DOHH2 (cell line): Measurements from ENCODE around the gene DPYSL5.
"Not testable (repeated sequence)": the region's sequence is repeated elsewhere in the genome, so short reads cannot be mapped to it uniquely, and the experiment has no call there.

Source experiments
- H3F3A ChIP-seq: fragments of 200-600 bp; sonication (generic), shearing (Covaris generic); 2 replicates; pipeline ENCODE4 v1.6.0; 2016; ENCODE audit warnings: antibody characterized with exemption, mild to moderate bottlenecking; ENCODE audit not compliant: control insufficient read depth, insufficient read depth
- H3K27ac ChIP-seq: fragments of 200-600 bp; sonication (generic); 2 replicates; pipeline ENCODE4 v1.5.1; 2014; ENCODE audit warnings: low read depth, mild to moderate bottlenecking, low read length, moderate library complexity
- H3K27me3 ChIP-seq: fragments of 200-600 bp; sonication (generic); 2 replicates; pipeline ENCODE4 v1.6.1; 2014; ENCODE audit warnings: mild to moderate bottlenecking, low read length, mixed read lengths; ENCODE audit not compliant: control insufficient read depth
- H3K36me3 ChIP-seq: fragments of 200-600 bp; sonication (generic); 2 replicates; pipeline ENCODE4 v1.6.1; 2014; ENCODE audit warnings: mild to moderate bottlenecking, low read length, moderate library complexity, mixed read lengths; ENCODE audit not compliant: control insufficient read depth
- H3K4me1 ChIP-seq: fragments of 200-600 bp; sonication (generic); 2 replicates; pipeline ENCODE4 v1.6.1; 2014; ENCODE audit warnings: mild to moderate bottlenecking, low read length, mixed read lengths; ENCODE audit not compliant: control insufficient read depth
- H3K4me2 ChIP-seq: fragments of 200-600 bp; sonication (generic); 2 replicates; pipeline ENCODE4 v1.6.0; 2014; ENCODE audit warnings: mild to moderate bottlenecking, low read length, moderate library complexity
- H3K4me3 ChIP-seq: fragments of 200-600 bp; sonication (generic); 2 replicates; pipeline ENCODE4 v1.5.1; 2014; ENCODE audit warnings: mild to moderate bottlenecking, low read length, mixed read lengths
- H3K79me2 ChIP-seq: fragments of 200-600 bp; sonication (generic); 2 replicates; pipeline ENCODE4 v1.6.1; 2014; ENCODE audit warnings: mild to moderate bottlenecking, low read length, mixed read lengths; ENCODE audit not compliant: control insufficient read depth
- H3K9me2 ChIP-seq: fragments of 200-600 bp; sonication (generic); replicated peaks from 2 replicates; pipeline ENCODE4 v1.6.1; 2014; ENCODE audit warnings: mild to moderate bottlenecking, low read length, mixed read lengths; ENCODE audit not compliant: control insufficient read depth
- H3K9me3 ChIP-seq: fragments of 200-600 bp; sonication (generic); 2 replicates; pipeline ENCODE4 v1.6.1; 2014; ENCODE audit warnings: antibody characterized with exemption, low read length, mixed read lengths; ENCODE audit not compliant: control insufficient read depth, insufficient read depth
- H4K20me1 ChIP-seq: fragments of 200-600 bp; sonication (generic); 2 replicates; pipeline ENCODE4 v1.6.0; 2014; ENCODE audit warnings: low read depth, mild to moderate bottlenecking, antibody characterized with exemption, low read length, moderate library complexity; ENCODE audit not compliant: control insufficient read depth, insufficient read depth
- CTCF ChIP-seq: fragments of 200-600 bp; sonication (generic); IDR thresholded peaks from one replicate; pipeline ENCODE4 v1.5.1; 2014; ENCODE audit warnings: antibody characterized with exemption, mild to moderate bottlenecking, low read depth, low read length; ENCODE audit not compliant: poor library complexity, severe bottlenecking
- EZH2phosphoT487 ChIP-seq: fragments of 200-600 bp; sonication (generic); IDR thresholded peaks from 2 replicates; pipeline ENCODE4 v1.6.1; 2017; ENCODE audit warnings: borderline replicate concordance, mild to moderate bottlenecking, antibody characterized with exemption, low read length, moderate library complexity, mixed read lengths

The DPYSL5 gene

DNA sequence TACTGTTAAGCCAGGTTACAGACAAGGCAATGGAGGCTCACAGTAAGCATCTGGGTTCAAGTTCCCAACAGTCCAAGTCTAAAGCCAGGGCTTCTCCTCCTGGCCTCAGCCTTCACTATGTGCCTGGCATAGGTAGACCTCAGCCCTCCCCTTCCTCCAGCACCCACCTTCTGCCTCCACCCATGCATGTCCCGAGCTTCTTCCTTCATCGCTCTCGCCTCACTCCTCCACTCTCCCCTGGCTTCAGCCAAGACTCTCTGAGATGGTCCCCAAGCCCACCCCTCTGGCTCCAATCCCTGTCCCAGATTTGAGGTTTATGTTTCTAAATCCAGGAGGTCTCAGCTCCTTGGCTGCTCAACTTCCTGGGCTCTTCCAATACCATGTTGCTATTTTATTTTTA lies 35.2 kb upstream of the DPYSL5 start:
- Histone ChIP-seq H3K27me3 (peaks cover 13% of the 10 kb centered on the region; the same call in 1 of the 2 replicates), H3K9me2 (no peaks in the 10 kb centered on the region), H3K27ac (no peak overlapping the region), H3K4me3 (no peak overlapping the region), H3K79me2 (no peaks in the 10 kb centered on the region), H3F3A (no peaks in the 10 kb centered on the region), H3K36me3 (no peaks in the 10 kb centered on the region), H3K4me1 (no peaks in the 10 kb centered on the region), H4K20me1 (no peaks in the 10 kb centered on the region), H3K9me3 (no peaks in the 10 kb centered on the region), H3K4me2 (no peak overlapping the region)
- TF ChIP-seq CTCF (no peak), EZH2phosphoT487 (no peak)

DNA sequence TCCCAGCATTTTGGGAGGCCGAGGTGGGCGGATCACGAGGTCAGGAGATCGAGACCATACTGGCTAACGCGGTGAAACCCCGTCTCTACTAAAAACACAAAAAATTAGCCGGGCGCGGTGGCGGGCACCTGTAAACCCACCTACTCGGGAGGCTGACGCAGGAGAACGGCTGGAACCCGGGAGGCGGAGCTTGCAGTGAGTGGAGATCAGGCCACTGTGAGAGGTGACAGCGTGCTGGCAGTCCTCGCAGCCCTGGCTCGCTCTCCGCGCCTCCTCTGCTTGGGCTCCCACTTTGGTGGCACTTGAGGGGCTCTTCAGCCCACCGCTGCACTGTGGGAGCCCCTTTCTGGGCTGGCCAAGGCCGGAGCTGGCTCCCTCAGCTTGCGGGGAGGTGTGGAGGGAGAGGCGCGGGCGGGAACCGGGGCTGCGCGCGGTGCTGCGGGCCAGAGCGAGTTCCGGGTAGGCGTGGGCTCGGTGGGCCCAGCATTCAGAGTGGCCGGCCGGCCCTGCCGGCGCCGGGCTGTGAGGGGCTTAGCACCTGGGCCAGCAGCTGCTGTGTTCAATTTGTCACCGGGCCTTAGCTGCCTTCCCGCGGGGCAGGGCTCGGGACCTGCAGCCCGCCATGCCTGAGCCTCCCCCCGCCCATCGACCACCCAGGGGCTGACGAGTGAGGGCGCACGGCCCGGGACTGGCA lies 33.7 kb upstream of the DPYSL5 start:
- H3K79me2 ChIP-seq, H3F3A ChIP-seq, H3K9me2 ChIP-seq, H3K4me1 ChIP-seq, H4K20me1 ChIP-seq, H3K27ac ChIP-seq, H3K4me2 ChIP-seq, H3K4me3 ChIP-seq, H3K9me3 ChIP-seq, H3K36me3 ChIP-seq: not testable (repeated sequence)
- H3K27me3 ChIP-seq, result peaks cover 13% of the 10 kb centered on the region; the same call in 1 of the 2 replicates

GRCh38 chr2:26816893-26817292 lies 31.0 kb upstream of the DPYSL5 start:
- no peak for TF ChIP-seq CTCF
- no peak for TF ChIP-seq EZH2phosphoT487
- H3K79me2 ChIP-seq, result no peaks in the 10 kb centered on the region
- H4K20me1 ChIP-seq, result no peaks in the 10 kb centered on the region
- no peaks in the 10 kb centered on the region for H3K9me2 ChIP-seq
- H3K27ac ChIP-seq, result no peak overlapping the region
- no peaks in the 10 kb centered on the region for H3K9me3 ChIP-seq
- H3K4me1 ChIP-seq, result no peaks in the 10 kb centered on the region
- H3K4me2 ChIP-seq, result no peak overlapping the region
- no peaks in the 10 kb centered on the region for H3K27me3 ChIP-seq
- H3F3A ChIP-seq, result no peaks in the 10 kb centered on the region
- H3K4me3 ChIP-seq, result no peak overlapping the region
- H3K36me3 ChIP-seq, result no peaks in the 10 kb centered on the region

DNA sequence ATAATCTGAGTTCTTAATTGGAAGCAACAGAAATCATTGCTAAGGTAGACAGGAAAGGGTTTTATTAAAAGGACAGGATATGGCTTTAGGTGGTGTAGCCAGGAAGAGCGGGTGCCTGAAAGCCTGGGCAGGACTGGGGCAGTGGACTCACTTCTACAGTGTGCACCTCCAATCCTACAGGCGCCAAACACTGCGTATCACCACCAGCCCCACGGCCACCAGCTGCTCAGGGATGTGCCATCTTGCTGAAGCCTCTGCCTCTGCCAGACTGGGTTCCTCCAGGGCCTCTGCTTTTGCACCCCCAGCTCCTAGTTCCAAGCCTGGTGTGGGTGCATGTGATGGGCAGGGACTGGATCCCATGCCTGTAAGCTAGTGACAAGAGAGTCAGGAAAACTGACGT lies 29.7 kb upstream of the DPYSL5 start:
- no peaks in the 10 kb centered on the region for H3F3A ChIP-seq
- no peak overlapping the region for H3K4me3 ChIP-seq
- no peaks in the 10 kb centered on the region for H3K27me3 ChIP-seq
- no peaks in the 10 kb centered on the region for H3K36me3 ChIP-seq
- H3K4me2 ChIP-seq, result no peak overlapping the region
- no peaks in the 10 kb centered on the region for H3K4me1 ChIP-seq
- no peak overlapping the region for H3K27ac ChIP-seq
- H3K79me2 ChIP-seq, result no peaks in the 10 kb centered on the region
- H3K9me3 ChIP-seq, result no peaks in the 10 kb centered on the region
- H3K9me2 ChIP-seq, result no peaks in the 10 kb centered on the region
- TF ChIP-seq EZH2phosphoT487 (no peak), CTCF (no peak)
- H4K20me1 ChIP-seq, result no peaks in the 10 kb centered on the region
